Astrocyte (in vitro differentiated cells and primary cell): ENCODE results near the gene THRAP3. TPM values are rescaled to one million over a fixed set of nuclear protein-coding genes. Genes with fewer than 3 reads are reported as not detected.
A peak's percentile ranks its signal among the peaks of the same experiment; 100 is the strongest.

ENCODE experiments used
- DNase-seq: peaks from one replicate; pipeline ENCODE4 v3.0.0-alpha.2; 2010; ENCODE audit warnings: low read depth
- FAIRE-seq: peaks from 2 replicates; lab custom pipeline; 2011; peaks lifted over from hg19 to GRCh38; lab: Jason Lieb, UNC
- H2AFZ ChIP-seq: 2 replicates; pipeline ENCODE4 v1.6.0; 2012; ENCODE audit warnings: low read depth, low read length, inconsistent platforms
- H3K27ac ChIP-seq: 2 replicates; pipeline ENCODE4 v1.5.1; 2011; ENCODE audit warnings: low read depth, low read length, inconsistent platforms
- H3K27me3 ChIP-seq: 2 replicates; pipeline ENCODE4 v1.6.0; 2011; ENCODE audit warnings: low read length, inconsistent platforms; ENCODE audit not compliant: insufficient read depth
- H3K36me3 ChIP-seq: 2 replicates; pipeline ENCODE4 v1.5.1; 2011; ENCODE audit warnings: low read length, inconsistent platforms; ENCODE audit not compliant: insufficient read depth
- H3K4me1 ChIP-seq: 2 replicates; pipeline ENCODE4 v1.5.1; 2011; ENCODE audit warnings: low read length, inconsistent platforms; ENCODE audit not compliant: insufficient read depth
- H3K4me2 ChIP-seq: 2 replicates; pipeline ENCODE4 v1.6.0; 2012; ENCODE audit warnings: low read length, inconsistent platforms
- H3K4me3 ChIP-seq: 2 replicates; pipeline ENCODE4 v1.5.1; 2011; ENCODE audit warnings: low read depth, mild to moderate bottlenecking, low read length, inconsistent platforms; ENCODE audit not compliant: insufficient read depth
- H3K79me2 ChIP-seq: 2 replicates; pipeline ENCODE4 v1.6.0; 2012; ENCODE audit warnings: mild to moderate bottlenecking, low read length, inconsistent platforms; ENCODE audit not compliant: insufficient read depth
- H3K9ac ChIP-seq: 2 replicates; pipeline ENCODE4 v1.6.0; 2012; ENCODE audit warnings: mild to moderate bottlenecking, low read length, inconsistent platforms
- H3K9me3 ChIP-seq: 2 replicates; pipeline ENCODE4 v1.5.1; 2012; ENCODE audit warnings: low read depth, mild to moderate bottlenecking, low read length, inconsistent platforms; ENCODE audit not compliant: insufficient read depth
- H4K20me1 ChIP-seq: 2 replicates; pipeline ENCODE4 v1.6.0; 2012; ENCODE audit warnings: low read length, inconsistent platforms; ENCODE audit not compliant: insufficient read depth
- H3K27ac Mint-ChIP-seq: one replicate; pipeline ENCODE4 v1.8.0; 2021; ENCODE audit warnings: mild to moderate bottlenecking, mixed read lengths; ENCODE audit not compliant: unreplicated experiment
- H3K27me3 Mint-ChIP-seq: one replicate; pipeline ENCODE4 v1.8.0; 2021; ENCODE audit warnings: low read depth, mixed read lengths; ENCODE audit not compliant: unreplicated experiment
- H3K36me3 Mint-ChIP-seq: one replicate; pipeline ENCODE4 v1.8.0; 2021; ENCODE audit warnings: low read depth, mixed read lengths; ENCODE audit not compliant: unreplicated experiment
- H3K4me1 Mint-ChIP-seq: one replicate; pipeline ENCODE4 v1.8.0; 2021; ENCODE audit warnings: low read depth, mixed read lengths; ENCODE audit not compliant: unreplicated experiment
- H3K4me3 Mint-ChIP-seq: one replicate; pipeline ENCODE4 v1.8.0; 2021; ENCODE audit warnings: mild to moderate bottlenecking, moderate library complexity, mixed read lengths; ENCODE audit not compliant: unreplicated experiment
- H3K9me3 Mint-ChIP-seq: one replicate; pipeline ENCODE4 v1.8.0; 2021; ENCODE audit warnings: mild to moderate bottlenecking, mixed read lengths; ENCODE audit not compliant: unreplicated experiment
- EZH2 ChIP-seq: IDR thresholded peaks from 2 replicates; pipeline ENCODE4 v1.6.1; 2012; ENCODE audit warnings: mild to moderate bottlenecking, low read length, inconsistent platforms; ENCODE audit not compliant: insufficient read depth
- total RNA-seq: library from RNA; stranded (reverse); gene quantifications from 2 replicates; pipeline ENCODE4 v1.2.1, GENCODE V29; 2021
- TF ChIP-seq, protein P1 (sequence below): IDR thresholded peaks from 2 replicates; pipeline ENCODE4 v1.5.1; 2011; ENCODE audit warnings: low read depth, mild to moderate bottlenecking, inconsistent platforms, low read length, moderate library complexity; ENCODE audit not compliant: insufficient read depth

THRAP3 gene
- total RNA-seq, 1 donor from 2014 or later = 109 TPM

DNA sequence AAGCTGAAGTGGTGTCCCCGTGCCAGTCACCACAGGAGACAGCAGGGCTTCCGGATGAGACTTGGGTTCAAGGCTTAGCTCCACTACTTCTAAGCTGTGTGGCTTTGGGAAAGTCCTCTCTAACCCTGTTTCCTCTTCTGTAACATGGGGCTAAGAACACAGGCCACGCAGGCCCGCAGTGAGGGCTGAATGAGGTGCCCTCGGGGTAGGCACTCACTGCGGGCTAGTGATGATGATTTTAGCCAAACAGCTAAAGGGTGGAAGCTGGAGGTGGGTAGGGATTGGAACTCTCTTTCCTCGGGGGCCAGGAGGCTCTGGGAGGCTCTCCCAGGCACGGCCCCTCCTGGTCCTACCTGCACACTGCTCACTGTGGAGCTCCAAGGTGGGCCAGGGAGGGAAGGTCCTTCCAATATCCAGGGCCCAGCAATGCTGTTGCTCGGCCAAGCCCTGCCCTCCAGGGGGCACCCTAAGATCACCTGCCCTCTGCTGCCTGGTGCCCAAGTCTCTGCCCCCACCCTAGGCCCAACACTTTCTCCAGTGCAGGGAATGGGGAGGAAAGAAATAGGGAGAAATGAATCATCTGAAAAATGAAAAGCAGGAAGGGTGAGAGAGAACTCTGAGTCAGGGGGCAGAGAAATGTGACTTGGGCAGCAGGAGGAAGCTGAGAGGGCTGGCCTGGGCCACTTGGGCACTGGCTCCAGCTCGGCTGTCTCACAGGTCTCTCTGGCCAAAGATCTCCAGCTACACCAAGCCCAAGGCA, 118.4 kb downstream of the THRAP3 start:
- peak overlapping the region; percentile 48 for H3K9ac ChIP-seq
- no peaks in the 10 kb centered on the region for H3K27me3 ChIP-seq
- H3K4me1 ChIP-seq = peaks cover 12% of the 10 kb centered on the region
- H3K27ac Mint-ChIP-seq = no peak overlapping the region
- TF ChIP-seq EZH2 = no peak
- TF ChIP-seq, protein P1, sequence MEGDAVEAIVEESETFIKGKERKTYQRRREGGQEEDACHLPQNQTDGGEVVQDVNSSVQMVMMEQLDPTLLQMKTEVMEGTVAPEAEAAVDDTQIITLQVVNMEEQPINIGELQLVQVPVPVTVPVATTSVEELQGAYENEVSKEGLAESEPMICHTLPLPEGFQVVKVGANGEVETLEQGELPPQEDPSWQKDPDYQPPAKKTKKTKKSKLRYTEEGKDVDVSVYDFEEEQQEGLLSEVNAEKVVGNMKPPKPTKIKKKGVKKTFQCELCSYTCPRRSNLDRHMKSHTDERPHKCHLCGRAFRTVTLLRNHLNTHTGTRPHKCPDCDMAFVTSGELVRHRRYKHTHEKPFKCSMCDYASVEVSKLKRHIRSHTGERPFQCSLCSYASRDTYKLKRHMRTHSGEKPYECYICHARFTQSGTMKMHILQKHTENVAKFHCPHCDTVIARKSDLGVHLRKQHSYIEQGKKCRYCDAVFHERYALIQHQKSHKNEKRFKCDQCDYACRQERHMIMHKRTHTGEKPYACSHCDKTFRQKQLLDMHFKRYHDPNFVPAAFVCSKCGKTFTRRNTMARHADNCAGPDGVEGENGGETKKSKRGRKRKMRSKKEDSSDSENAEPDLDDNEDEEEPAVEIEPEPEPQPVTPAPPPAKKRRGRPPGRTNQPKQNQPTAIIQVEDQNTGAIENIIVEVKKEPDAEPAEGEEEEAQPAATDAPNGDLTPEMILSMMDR = peak; percentile 25
- peaks cover 22% of the 10 kb centered on the region for H3K36me3 Mint-ChIP-seq
- FAIRE-seq (no peak), DNase-seq (no peak)
- H3K4me3 Mint-ChIP-seq = no peak overlapping the region
- H3K27ac ChIP-seq = peak overlapping the region; percentile 50
- H3K9me3 ChIP-seq = no peaks in the 10 kb centered on the region
- peaks cover 5% of the 10 kb centered on the region for H3K4me1 Mint-ChIP-seq
- H3K9me3 Mint-ChIP-seq = no peaks in the 10 kb centered on the region
- H4K20me1 ChIP-seq = no peaks in the 10 kb centered on the region
- H2AFZ ChIP-seq = no peak overlapping the region
- no peaks in the 10 kb centered on the region for H3K27me3 Mint-ChIP-seq
- peaks cover 9% of the 10 kb centered on the region for H3K36me3 ChIP-seq
- peak overlapping the region; percentile 3 for H3K4me2 ChIP-seq
- H3K4me3 ChIP-seq = no peak overlapping the region
- no peaks in the 10 kb centered on the region for H3K79me2 ChIP-seq

DNA sequence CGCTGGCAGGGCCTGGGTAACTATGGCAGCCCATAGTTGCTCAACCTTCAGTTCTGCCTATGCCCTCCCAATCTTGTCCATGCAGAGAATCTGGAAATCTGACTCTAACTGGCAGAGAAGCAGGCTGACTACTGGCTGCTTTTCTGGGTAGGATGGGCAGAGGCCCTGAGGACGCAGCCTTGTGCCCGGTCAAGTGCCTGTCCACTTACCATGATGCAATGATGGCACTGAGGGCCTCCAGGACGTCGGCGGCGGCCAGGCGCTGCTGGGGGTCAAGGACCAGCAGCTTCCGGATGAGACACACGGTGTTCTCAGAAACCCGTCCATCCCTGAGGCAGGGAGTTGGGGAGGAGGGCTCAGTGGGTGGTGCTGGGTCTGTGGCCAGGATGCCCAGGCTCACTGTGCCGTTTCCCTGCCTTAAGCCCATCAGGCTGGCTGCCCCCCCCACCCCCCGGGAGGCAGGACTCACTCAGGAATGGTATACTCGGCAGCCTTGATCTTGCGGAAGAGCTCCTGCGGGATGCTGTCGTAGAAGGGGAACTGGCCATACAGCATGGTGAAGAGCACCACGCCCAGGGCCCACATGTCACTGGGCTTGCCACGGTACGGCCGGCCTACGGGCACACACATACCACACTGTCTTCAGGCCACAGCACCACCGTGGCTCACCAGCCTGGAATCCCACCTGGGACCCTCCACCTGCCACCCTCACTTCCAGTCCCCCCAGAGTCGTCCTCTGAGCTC, 119.6 kb downstream of the THRAP3 start:
- Histone ChIP-seq H3K27me3 (no peaks in the 10 kb centered on the region), H3K4me1 (peaks cover 12% of the 10 kb centered on the region), H3K9me3 (no peaks in the 10 kb centered on the region), H3K4me3 (no peak overlapping the region), H3K9ac (peak overlapping the region; percentile 48), H3K27ac (peak overlapping the region; percentile 50), H3K4me2 (no peak overlapping the region), H3K36me3 (peaks cover 17% of the 10 kb centered on the region), H4K20me1 (no peaks in the 10 kb centered on the region), H3K79me2 (no peaks in the 10 kb centered on the region), H2AFZ (no peak overlapping the region)
- no peaks in the 10 kb centered on the region for H3K27me3 Mint-ChIP-seq
- FAIRE-seq = no peak
- H3K27ac Mint-ChIP-seq = no peak overlapping the region
- H3K9me3 Mint-ChIP-seq = no peaks in the 10 kb centered on the region
- H3K4me1 Mint-ChIP-seq = peaks cover 13% of the 10 kb centered on the region
- TF ChIP-seq, protein P1 = no peak
- TF ChIP-seq EZH2 = no peak
- DNase-seq = no peak
- H3K36me3 Mint-ChIP-seq = peaks cover 28% of the 10 kb centered on the region
- H3K4me3 Mint-ChIP-seq = no peak overlapping the region

DNA sequence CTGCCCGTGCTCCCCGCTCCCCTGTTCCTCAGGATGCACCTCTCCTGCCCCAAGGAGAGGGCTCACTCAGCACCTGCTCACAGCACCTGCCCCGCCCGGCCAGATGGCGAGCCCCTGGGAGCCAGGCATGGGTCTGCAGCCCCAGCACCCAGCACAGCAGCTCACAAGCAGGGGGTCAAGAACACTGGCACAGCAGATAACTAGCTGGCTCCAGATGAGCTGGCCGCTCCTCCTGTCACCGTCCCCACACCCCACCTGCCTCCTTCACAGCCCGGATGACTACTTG, 120.1 kb downstream of the THRAP3 start:
- Histone ChIP-seq H3K36me3 (peaks cover 17% of the 10 kb centered on the region), H3K27ac (no peak overlapping the region)

More for the DNA sequence above, 120.1 kb downstream of the THRAP3 start:
- Histone ChIP-seq H4K20me1 (no peaks in the 10 kb centered on the region), H3K9me3 (no peaks in the 10 kb centered on the region), H3K4me1 (peaks cover 14% of the 10 kb centered on the region), H3K9ac (no peak overlapping the region), H3K79me2 (no peaks in the 10 kb centered on the region), H3K4me3 (no peak overlapping the region), H2AFZ (no peak overlapping the region), H3K4me2 (no peak overlapping the region), H3K27me3 (no peaks in the 10 kb centered on the region)
- no peak for TF ChIP-seq EZH2
- TF ChIP-seq, protein P1 = no peak
- H3K36me3 Mint-ChIP-seq = peaks cover 31% of the 10 kb centered on the region
- H3K27ac Mint-ChIP-seq = no peak overlapping the region
- H3K27me3 Mint-ChIP-seq = no peaks in the 10 kb centered on the region
- no peak overlapping the region for H3K4me3 Mint-ChIP-seq
- no peaks in the 10 kb centered on the region for H3K9me3 Mint-ChIP-seq
- peaks cover 16% of the 10 kb centered on the region for H3K4me1 Mint-ChIP-seq
- no peak for DNase-seq
- FAIRE-seq = no peak
